HL-60 (cell line): ENCODE measurements around the gene ALPK1.

Experiments
- DNase-seq, 2 experiments: peaks; one replicate each; pipeline ENCODE4 v3.0.0-alpha.2; 2010 to 2020; ENCODE audit warnings: low read depth in 1 of 2, low spot score in 1 of 2
- H3K27ac ChIP-seq: fragments of 250-450 bp; sonication (Bioruptor Pico); replicated peaks from 2 replicates; pipeline ENCODE4 v1.5.1; 2020; ENCODE audit warnings: mild to moderate bottlenecking, moderate library complexity
- H3K27me3 ChIP-seq: fragments of 250-450 bp; sonication (Bioruptor Pico); 2 replicates; pipeline ENCODE4 v1.5.1; 2021; ENCODE audit warnings: mild to moderate bottlenecking, moderate library complexity; ENCODE audit not compliant: insufficient read depth, poor library complexity, severe bottlenecking
- H3K4me3 ChIP-seq: replicated peaks from 2 replicates; pipeline ENCODE4 v1.5.1; 2011; ENCODE audit warnings: mild to moderate bottlenecking, control low read depth, low read length; ENCODE audit not compliant: insufficient read depth
- GABPA ChIP-seq: IDR thresholded peaks from 2 replicates; pipeline ENCODE4 v1.6.1; 2012; ENCODE audit warnings: low read depth
- POLR2AphosphoS5 ChIP-seq: IDR thresholded peaks from 2 replicates; pipeline ENCODE4 v1.6.1; 2012; ENCODE audit warnings: low read depth
- SPI1 ChIP-seq: IDR thresholded peaks from 2 replicates; pipeline ENCODE4 v1.6.1; 2012; ENCODE audit warnings: low read depth, mild to moderate bottlenecking, borderline replicate concordance
- TF ChIP-seq, protein P1 (sequence below): IDR thresholded peaks from one replicate; pipeline ENCODE4 v1.5.1; 2011; ENCODE audit warnings: low read length, control low read depth, inconsistent platforms; ENCODE audit not compliant: insufficient read depth
- TF ChIP-seq, protein P2 (sequence below): IDR thresholded peaks from 2 replicates; pipeline ENCODE4 v1.6.1; 2012; ENCODE audit warnings: low read depth; ENCODE audit not compliant: insufficient replicate concordance

ALPK1 gene

DNA sequence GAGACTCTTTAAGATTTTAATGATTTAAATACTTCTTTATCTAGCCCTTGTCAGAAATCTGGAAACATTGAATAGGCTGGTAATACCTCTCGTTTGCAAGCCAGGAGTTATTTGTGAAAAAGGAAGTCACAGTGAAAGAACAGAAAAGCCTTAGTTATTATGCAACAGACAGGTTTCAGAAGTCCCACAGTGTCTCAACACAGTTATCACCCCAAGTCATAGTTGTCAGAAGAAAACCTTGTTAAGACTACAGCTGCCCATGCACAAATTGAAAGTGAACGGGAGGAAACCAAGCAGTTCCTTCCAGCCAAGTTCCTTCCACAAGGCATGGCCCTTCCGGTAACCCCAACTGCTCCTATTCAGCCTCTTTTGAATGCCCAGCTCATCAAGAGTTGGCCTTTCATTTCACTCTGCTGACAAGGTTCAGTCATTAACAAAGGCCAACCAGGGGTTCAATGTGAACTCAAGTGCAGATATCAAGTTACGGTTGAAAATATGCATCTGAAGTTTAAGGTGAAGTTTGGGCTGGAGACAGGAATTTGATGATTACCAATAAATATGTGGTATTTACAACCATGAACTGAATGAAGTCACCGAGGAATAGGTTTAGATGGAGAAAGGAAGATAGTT, 15.6 kb downstream of the ALPK1 start:
- no peaks in the 10 kb centered on the region for H3K27me3 ChIP-seq
- peak; percentile 79 to 85 for DNase-seq
- peak; percentile 85 for TF ChIP-seq SPI1
- TF ChIP-seq POLR2AphosphoS5, result 0 out of 2 replicates have a peak, but pooled peaks have one; percentile 18
- TF ChIP-seq GABPA, result peak; percentile 36; the same call in 1 of the 2 replicates
- TF ChIP-seq, protein P1, sequence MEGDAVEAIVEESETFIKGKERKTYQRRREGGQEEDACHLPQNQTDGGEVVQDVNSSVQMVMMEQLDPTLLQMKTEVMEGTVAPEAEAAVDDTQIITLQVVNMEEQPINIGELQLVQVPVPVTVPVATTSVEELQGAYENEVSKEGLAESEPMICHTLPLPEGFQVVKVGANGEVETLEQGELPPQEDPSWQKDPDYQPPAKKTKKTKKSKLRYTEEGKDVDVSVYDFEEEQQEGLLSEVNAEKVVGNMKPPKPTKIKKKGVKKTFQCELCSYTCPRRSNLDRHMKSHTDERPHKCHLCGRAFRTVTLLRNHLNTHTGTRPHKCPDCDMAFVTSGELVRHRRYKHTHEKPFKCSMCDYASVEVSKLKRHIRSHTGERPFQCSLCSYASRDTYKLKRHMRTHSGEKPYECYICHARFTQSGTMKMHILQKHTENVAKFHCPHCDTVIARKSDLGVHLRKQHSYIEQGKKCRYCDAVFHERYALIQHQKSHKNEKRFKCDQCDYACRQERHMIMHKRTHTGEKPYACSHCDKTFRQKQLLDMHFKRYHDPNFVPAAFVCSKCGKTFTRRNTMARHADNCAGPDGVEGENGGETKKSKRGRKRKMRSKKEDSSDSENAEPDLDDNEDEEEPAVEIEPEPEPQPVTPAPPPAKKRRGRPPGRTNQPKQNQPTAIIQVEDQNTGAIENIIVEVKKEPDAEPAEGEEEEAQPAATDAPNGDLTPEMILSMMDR, result no peak
- TF ChIP-seq, protein P2, sequence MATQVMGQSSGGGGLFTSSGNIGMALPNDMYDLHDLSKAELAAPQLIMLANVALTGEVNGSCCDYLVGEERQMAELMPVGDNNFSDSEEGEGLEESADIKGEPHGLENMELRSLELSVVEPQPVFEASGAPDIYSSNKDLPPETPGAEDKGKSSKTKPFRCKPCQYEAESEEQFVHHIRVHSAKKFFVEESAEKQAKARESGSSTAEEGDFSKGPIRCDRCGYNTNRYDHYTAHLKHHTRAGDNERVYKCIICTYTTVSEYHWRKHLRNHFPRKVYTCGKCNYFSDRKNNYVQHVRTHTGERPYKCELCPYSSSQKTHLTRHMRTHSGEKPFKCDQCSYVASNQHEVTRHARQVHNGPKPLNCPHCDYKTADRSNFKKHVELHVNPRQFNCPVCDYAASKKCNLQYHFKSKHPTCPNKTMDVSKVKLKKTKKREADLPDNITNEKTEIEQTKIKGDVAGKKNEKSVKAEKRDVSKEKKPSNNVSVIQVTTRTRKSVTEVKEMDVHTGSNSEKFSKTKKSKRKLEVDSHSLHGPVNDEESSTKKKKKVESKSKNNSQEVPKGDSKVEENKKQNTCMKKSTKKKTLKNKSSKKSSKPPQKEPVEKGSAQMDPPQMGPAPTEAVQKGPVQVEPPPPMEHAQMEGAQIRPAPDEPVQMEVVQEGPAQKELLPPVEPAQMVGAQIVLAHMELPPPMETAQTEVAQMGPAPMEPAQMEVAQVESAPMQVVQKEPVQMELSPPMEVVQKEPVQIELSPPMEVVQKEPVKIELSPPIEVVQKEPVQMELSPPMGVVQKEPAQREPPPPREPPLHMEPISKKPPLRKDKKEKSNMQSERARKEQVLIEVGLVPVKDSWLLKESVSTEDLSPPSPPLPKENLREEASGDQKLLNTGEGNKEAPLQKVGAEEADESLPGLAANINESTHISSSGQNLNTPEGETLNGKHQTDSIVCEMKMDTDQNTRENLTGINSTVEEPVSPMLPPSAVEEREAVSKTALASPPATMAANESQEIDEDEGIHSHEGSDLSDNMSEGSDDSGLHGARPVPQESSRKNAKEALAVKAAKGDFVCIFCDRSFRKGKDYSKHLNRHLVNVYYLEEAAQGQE, result no peak
- peak overlapping the region; percentile 30 for H3K4me3 ChIP-seq
- H3K27ac ChIP-seq, result peak overlapping the region; percentile 88

GRCh38 chr4:112315446-112315845, 18.3 kb downstream of the ALPK1 start:
- Histone ChIP-seq H3K4me3 (no peak overlapping the region), H3K27ac (no peak overlapping the region), H3K27me3 (no peaks in the 10 kb centered on the region)
- DNase-seq, result peak; percentile 26 to 41
- TF ChIP-seq, protein P2, result no peak
- TF ChIP-seq SPI1 (no peak), GABPA (no peak), POLR2AphosphoS5 (no peak)
- TF ChIP-seq, protein P1, result no peak

DNA sequence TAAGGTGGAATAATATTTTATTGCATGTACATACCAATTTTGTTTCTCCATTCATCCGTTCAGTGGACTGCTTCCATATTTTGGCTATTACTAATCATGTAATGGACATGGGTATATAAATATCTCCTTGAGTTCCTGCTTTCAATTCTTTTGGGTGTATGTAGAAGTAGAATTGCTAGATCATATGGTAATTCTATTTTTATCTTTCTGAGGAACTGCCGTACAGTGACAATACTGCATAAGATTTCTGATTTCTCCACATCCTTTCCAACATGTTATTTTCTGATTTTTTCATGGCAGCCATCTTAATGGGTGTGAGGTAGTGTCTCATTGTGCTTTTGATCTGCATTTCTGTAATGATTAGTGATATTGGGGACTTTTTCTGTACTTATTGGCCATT, 19.2 kb downstream of the ALPK1 start:
- no peak for DNase-seq
- TF ChIP-seq, protein P2, result no peak
- TF ChIP-seq POLR2AphosphoS5 (no peak), GABPA (no peak), SPI1 (no peak)
- TF ChIP-seq, protein P1, result no peak
- Histone ChIP-seq H3K27ac (no peak overlapping the region), H3K27me3 (no peaks in the 10 kb centered on the region), H3K4me3 (no peak overlapping the region)
